Liver (tissue), 9 donors: Measurements from ENCODE around the gene NEAT1. TPM values are rescaled to one million over a fixed set of nuclear protein-coding genes. Genes with fewer than 3 reads are reported as not detected.

Source experiments
- DNase-seq: peaks from one replicate; pipeline ENCODE4 v3.0.0-alpha.2; 2017; ENCODE audit warnings: low spot score
- H3K27ac ChIP-seq, 2 donors: one replicate each; pipeline ENCODE4 v1.7.0; 2013; ENCODE audit warnings: inconsistent platforms in 2 of 2, low read length in 2 of 2, control low read depth in 1 of 2, low read depth in 1 of 2, mild to moderate bottlenecking in 1 of 2
- H3K27me3 ChIP-seq, 4 donors: one replicate each; pipeline versions ENCODE4 v1.6.1 to v1.7.0; 2013; ENCODE audit warnings: low read length in 3 of 4, inconsistent platforms in 1 of 4, mild to moderate bottlenecking in 1 of 4, moderate library complexity in 1 of 4; ENCODE audit not compliant: control insufficient read depth in 4 of 4, insufficient read depth in 4 of 4
- H3K36me3 ChIP-seq, 4 donors: one replicate each; pipeline versions ENCODE4 v1.6.1 to v1.7.0; 2013; ENCODE audit warnings: low read length in 3 of 4, mild to moderate bottlenecking in 3 of 4, low read depth in 1 of 4, moderate library complexity in 1 of 4; ENCODE audit not compliant: control insufficient read depth in 4 of 4, insufficient read depth in 3 of 4
- H3K4me1 ChIP-seq, 4 donors: one replicate each; pipeline versions ENCODE4 v1.6.1 to v1.7.0; 2013; ENCODE audit warnings: low read length in 3 of 4, mild to moderate bottlenecking in 3 of 4, moderate library complexity in 1 of 4; ENCODE audit not compliant: control insufficient read depth in 4 of 4, insufficient read depth in 4 of 4
- H3K4me3 ChIP-seq, 3 donors: one replicate each; pipeline versions ENCODE4 v1.6.1 to v1.7.0; 2013; ENCODE audit warnings: low read length in 3 of 3, control low read depth in 1 of 3, low read depth in 1 of 3, mild to moderate bottlenecking in 1 of 3
- H3K9ac ChIP-seq, 2 donors: one replicate each; pipeline ENCODE4 v1.7.0; 2013; ENCODE audit warnings: low read length in 2 of 2, mild to moderate bottlenecking in 2 of 2, moderate library complexity in 2 of 2, control low read depth in 1 of 2, low read depth in 1 of 2
- H3K9me3 ChIP-seq, 4 donors: one replicate each; pipeline versions ENCODE4 v1.6.1 to v1.7.0; 2013; ENCODE audit warnings: low read length in 3 of 4; ENCODE audit not compliant: control insufficient read depth in 4 of 4
- EGR1 ChIP-seq, 2 donors: IDR thresholded peaks; 2 replicates each; pipeline ENCODE4 v1.6.1; 2016 to 2018; ENCODE audit warnings: antibody characterized with exemption in 2 of 2, low read depth in 2 of 2
- FOXA2 ChIP-seq: IDR thresholded peaks from 2 replicates; pipeline ENCODE4 v1.6.1; 2016; ENCODE audit warnings: antibody characterized with exemption
- GABPA ChIP-seq, 2 donors: IDR thresholded peaks in 1 of 2; conservative IDR thresholded peaks in 1 of 2; 2 replicates each; pipeline ENCODE4 v1.6.1; 2016; ENCODE audit warnings: antibody characterized with exemption in 2 of 2, mild to moderate bottlenecking in 1 of 2, moderate library complexity in 1 of 2
- HNF4A ChIP-seq, 2 donors: conservative IDR thresholded peaks; 2 replicates each; pipeline ENCODE4 v1.6.1; 2016; ENCODE audit warnings: antibody characterized with exemption in 2 of 2, mild to moderate bottlenecking in 2 of 2
- HNF4G ChIP-seq: IDR thresholded peaks from 2 replicates; pipeline ENCODE4 v1.6.1; 2016; ENCODE audit warnings: antibody characterized with exemption
- JUND ChIP-seq, 2 donors: IDR thresholded peaks; 2 replicates each; pipeline ENCODE4 v1.6.1; 2016; ENCODE audit warnings: antibody characterized with exemption in 2 of 2
- RAD21 ChIP-seq, 2 donors: IDR thresholded peaks; 2 replicates each; pipeline ENCODE4 v1.6.1; 2016; ENCODE audit warnings: antibody characterized with exemption in 2 of 2, mild to moderate bottlenecking in 2 of 2
- RXRA ChIP-seq, 2 donors: IDR thresholded peaks; 2 replicates each; pipeline ENCODE4 v1.6.1; 2017 to 2018; ENCODE audit warnings: antibody characterized with exemption in 2 of 2, mild to moderate bottlenecking in 1 of 2
- YY1 ChIP-seq: IDR thresholded peaks from 2 replicates; pipeline ENCODE4 v1.6.1; 2016; ENCODE audit warnings: antibody characterized with exemption, mild to moderate bottlenecking
- ZBTB33 ChIP-seq: IDR thresholded peaks from 2 replicates; pipeline ENCODE4 v1.6.1; 2016; ENCODE audit warnings: antibody characterized with exemption
- WGBS: extraction: QIAGEN DNeasy Blood & Tissue Kit; methylation state at CpG from one replicate; pipeline ENCODE4 v1.1.7; 2013; 5-methylcytosine and 5-hydroxymethylcytosine counted together
- polyA plus RNA-seq, 2 donors: library from polyadenylated mRNA; stranded (reverse) in 1 of 2; unstranded in 1 of 2; fragments of 200-250 nt in 1 of 2; fragments of >200 nt in 1 of 2; fragmentation: Nextera tagmentation in 1 of 2; extraction: Ambion mirVana in 1 of 2; gene quantifications; one replicate each; pipeline versions ENCODE4 v1.2.1 to v1.2.3, GENCODE V29; 2013 to 2015
- total RNA-seq, 2 donors: library from RNA; depleted of rRNA; stranded (reverse); fragments of >200 nt; gene quantifications; one replicate each; pipeline ENCODE4 v1.2.3, GENCODE V29; 2014
- TF ChIP-seq, protein P1 (sequence below): IDR thresholded peaks from 2 replicates; pipeline ENCODE4 v1.6.1; 2016; ENCODE audit warnings: antibody characterized with exemption
- TF ChIP-seq, protein P2 (sequence below): fragments of 150-350 bp; IDR thresholded peaks from 2 replicates; pipeline ENCODE4 v1.5.1; 2017; ENCODE audit warnings: improper control_type of control experiment, low read depth, low read length; ENCODE audit not compliant: missing input control
- donor health status: healthy.
- donor health status: healthy.
- donor health status: healthy.
- donor health status: healthy.
- donor health status: healthy.

Gene NEAT1
- total and polyA plus RNA-seq, 4 donors = 29.6 to 1,968 (median 80.8) TPM

DNA sequence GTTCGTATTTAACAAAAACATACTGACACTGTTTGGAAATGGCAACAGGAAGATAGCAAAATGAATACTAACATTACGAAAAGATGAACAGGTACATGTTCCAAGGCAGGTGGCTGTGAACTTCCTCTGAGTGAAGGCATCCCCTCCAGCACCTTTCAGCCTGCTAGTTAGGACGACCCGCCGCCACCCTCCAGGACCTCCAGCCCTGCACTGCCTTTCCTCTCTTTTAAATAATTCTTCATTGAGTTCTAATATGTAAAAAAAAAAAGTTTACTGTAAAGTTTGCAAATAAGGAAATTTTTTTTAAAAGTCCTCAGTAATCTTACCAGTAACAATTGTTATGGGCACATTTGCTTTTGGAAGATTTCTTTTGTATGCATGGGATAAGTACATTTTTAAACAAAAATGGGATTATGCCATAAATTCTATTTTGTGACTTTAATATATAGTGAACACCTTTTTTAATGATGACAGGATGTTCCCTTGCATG is 6.0 kb downstream of the NEAT1 start:
- no peak for DNase-seq
- Histone ChIP-seq H3K27me3 (no peaks in the 10 kb centered on the region), H3K9ac (peak overlapping the region in 1 of 2 donors; percentile 59), H3K36me3 (peaks cover 0 to 5% (median 0%) of the 10 kb centered on the region in 4 donors), H3K4me3 (peak overlapping the region in 1 of 3 donors; percentile 10), H3K9me3 (no peaks in the 10 kb centered on the region), H3K27ac (peak overlapping the region; percentile 99 to 100), H3K4me1 (peaks cover 0 to 35% (median 15%) of the 10 kb centered on the region in 4 donors)
- 12% methylated on average over 5 of the region's 5 CpGs for WGBS
- TF ChIP-seq JUND (IDR thresholded peaks at IDR 0.05) (peak in 1 of 2 donors; percentile 6), ZBTB33 (peak; percentile 14), GABPA (IDR thresholded peaks at IDR 0.05 in 1 of 2, conservative IDR thresholded peaks at IDR 0.05 in 1 of 2) (no peak), HNF4G (no peak), RAD21 (IDR thresholded peaks at IDR 0.05) (no peak), YY1 (no peak), FOXA2 (no peak)
- TF ChIP-seq, protein P1, sequence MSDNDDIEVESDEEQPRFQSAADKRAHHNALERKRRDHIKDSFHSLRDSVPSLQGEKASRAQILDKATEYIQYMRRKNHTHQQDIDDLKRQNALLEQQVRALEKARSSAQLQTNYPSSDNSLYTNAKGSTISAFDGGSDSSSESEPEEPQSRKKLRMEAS = no peak
- TF ChIP-seq, protein P2, sequence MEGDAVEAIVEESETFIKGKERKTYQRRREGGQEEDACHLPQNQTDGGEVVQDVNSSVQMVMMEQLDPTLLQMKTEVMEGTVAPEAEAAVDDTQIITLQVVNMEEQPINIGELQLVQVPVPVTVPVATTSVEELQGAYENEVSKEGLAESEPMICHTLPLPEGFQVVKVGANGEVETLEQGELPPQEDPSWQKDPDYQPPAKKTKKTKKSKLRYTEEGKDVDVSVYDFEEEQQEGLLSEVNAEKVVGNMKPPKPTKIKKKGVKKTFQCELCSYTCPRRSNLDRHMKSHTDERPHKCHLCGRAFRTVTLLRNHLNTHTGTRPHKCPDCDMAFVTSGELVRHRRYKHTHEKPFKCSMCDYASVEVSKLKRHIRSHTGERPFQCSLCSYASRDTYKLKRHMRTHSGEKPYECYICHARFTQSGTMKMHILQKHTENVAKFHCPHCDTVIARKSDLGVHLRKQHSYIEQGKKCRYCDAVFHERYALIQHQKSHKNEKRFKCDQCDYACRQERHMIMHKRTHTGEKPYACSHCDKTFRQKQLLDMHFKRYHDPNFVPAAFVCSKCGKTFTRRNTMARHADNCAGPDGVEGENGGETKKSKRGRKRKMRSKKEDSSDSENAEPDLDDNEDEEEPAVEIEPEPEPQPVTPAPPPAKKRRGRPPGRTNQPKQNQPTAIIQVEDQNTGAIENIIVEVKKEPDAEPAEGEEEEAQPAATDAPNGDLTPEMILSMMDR = no peak

DNA sequence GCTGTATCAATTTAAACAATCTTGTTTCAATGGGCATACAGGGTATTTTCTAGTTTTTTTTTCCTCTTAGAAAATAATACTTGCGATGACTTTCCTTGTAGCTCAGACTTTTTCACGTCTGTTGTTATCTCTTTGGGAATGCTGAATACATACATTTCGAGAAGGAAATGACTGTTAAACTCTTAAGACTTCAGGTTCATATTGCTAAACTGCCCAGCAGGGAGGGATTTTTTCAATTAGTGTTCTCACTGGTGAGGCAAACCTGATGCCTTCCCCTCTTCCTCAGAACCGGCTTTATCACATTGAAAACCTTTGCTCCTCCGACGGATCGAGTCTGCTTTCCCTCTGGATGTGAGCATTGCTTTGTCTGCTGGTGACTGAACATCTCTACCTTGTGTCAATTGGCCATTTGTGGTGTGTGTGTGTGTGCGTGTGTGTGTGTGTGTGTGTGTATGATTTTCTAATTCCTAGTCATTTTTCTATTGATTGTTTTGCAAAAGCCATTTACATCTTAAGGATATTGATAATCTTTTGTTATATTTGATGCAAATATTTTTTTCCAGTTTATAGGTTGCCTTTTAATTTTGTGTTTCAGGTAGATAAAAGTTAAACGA is 6.6 kb downstream of the NEAT1 start:
- peak overlapping the region in 1 of 2 donors; percentile 0 for H3K9ac ChIP-seq
- H3K27ac ChIP-seq = peak overlapping the region; percentile 99 to 100
- H3K4me3 ChIP-seq = no peak overlapping the region
- no peaks in the 10 kb centered on the region for H3K27me3 ChIP-seq
- 3% methylated on average over 9 of the region's 9 CpGs for WGBS
- H3K9me3 ChIP-seq = no peaks in the 10 kb centered on the region
- H3K36me3 ChIP-seq = peaks cover 0 to 7% (median under 1%) of the 10 kb centered on the region in 4 donors
- peaks cover 0 to 35% (median 17%) of the 10 kb centered on the region in 4 donors for H3K4me1 ChIP-seq
- TF ChIP-seq EGR1 (IDR thresholded peaks at IDR 0.05; ENCODE audit: low read depth in 2 of 2) (peak in 1 of 2 donors; percentile 23), RXRA (IDR thresholded peaks at IDR 0.05) (no peak), RAD21 (IDR thresholded peaks at IDR 0.05) (peak in 1 of 2 donors; percentile 7), HNF4A (conservative IDR thresholded peaks at IDR 0.05) (peak in 1 of 2 donors; percentile 2), HNF4G (no peak), GABPA (IDR thresholded peaks at IDR 0.05 in 1 of 2, conservative IDR thresholded peaks at IDR 0.05 in 1 of 2) (no peak)
- no peak for DNase-seq
